PC-9 (cell line): ENCODE measurements around the gene PLAGL2.

Experiments
- CTCF ChIP-seq: fragments of 200-600 bp; sonication (generic); conservative IDR thresholded peaks from 2 replicates; pipeline ENCODE4 v1.6.1; 2017; ENCODE audit warnings: mixed run types, antibody characterized with exemption, mild to moderate bottlenecking, moderate library complexity
- EZH2 ChIP-seq: fragments of 200-600 bp; sonication (generic); IDR thresholded peaks from 2 replicates; pipeline ENCODE4 v1.8.0; 2017; ENCODE audit warnings: antibody characterized with exemption, low read depth

GRCh38 chr20:32248043-32248442, 40.5 kb upstream of the PLAGL2 start:
- no peak for TF ChIP-seq EZH2
- no peak for TF ChIP-seq CTCF
